ENCODE data around the gene NRSN2. TPM values are rescaled to one million over a fixed set of nuclear protein-coding genes. Genes with fewer than 3 reads are reported as not detected.

Gene NRSN2
- total and polyA plus RNA-seq, 2 donors (not counting 3 experiments of a cell fraction or from before 2014, with no cell fraction given), result 36.9 to 64.1 TPM

GRCh38 chr20:346033-346639, 775 bp upstream of the NRSN2 start:
- intact Hi-C loops (cut with micrococcal nuclease), result loop anchor here (5.0 kb wide), 2 partner anchors 139 to 196 kb away; partner anchors contain the start of gene CSNK2A1
- peak overlapping the region; percentile 22 for H3K9ac ChIP-seq (replicated peaks; ENCODE audit: extremely low read depth, insufficient read depth, low read length)

DNA sequence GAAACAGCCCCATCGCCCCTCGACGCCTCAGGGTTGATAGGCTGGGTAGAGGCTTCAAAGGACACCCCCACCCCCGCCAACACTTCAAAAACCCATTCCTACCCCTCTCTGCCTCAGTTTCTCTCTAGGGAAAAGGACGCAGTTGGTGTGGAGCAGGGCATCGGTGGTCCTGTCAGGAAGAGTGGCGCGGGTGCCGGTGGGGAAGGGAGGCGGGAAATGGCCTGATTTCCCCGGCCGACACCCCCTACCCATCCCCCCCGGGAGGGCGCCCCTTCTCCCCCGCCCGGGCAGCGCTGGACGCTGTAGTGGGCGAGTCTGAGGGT, 367 bp downstream of the NRSN2 start:
- Histone ChIP-seq H3K27ac (ENCODE audit: insufficient read depth, low read depth, low read length) (peak overlapping the region; percentile 51), H3K4me2 (ENCODE audit: insufficient read depth, low read length) (peak overlapping the region; percentile 58), H3K4me3 (replicated peaks in 1 of 3; ENCODE audit: insufficient read depth in 1 of 3, low read depth in 1 of 3, low read length in 3 of 3) (peak overlapping the region; percentile 53 to 77 (median 54)), H3K27me3 (ENCODE audit: control insufficient read depth in 2 of 2, insufficient read depth in 2 of 2, low read length in 2 of 2) (no peaks in the 10 kb centered on the region), H3K79me2 (ENCODE audit: control insufficient read depth, insufficient read depth, low read length) (no peaks in the 10 kb centered on the region), H4K20me1 (replicated peaks; ENCODE audit: control insufficient read depth, extremely low read depth, insufficient read depth, low read length) (no peaks in the 10 kb centered on the region), H3K36me3 (ENCODE audit: control insufficient read depth in 2 of 2, extremely low read depth in 1 of 2, insufficient read depth in 2 of 2, low read length in 2 of 2) (no peaks in the 10 kb centered on the region), H3K9me1 (replicated peaks; ENCODE audit: control insufficient read depth, extremely low read depth, insufficient read depth, low read length) (no peaks in the 10 kb centered on the region), H3K4me1 (ENCODE audit: control insufficient read depth, extremely low read depth, insufficient read depth, low read length) (peaks cover 9% of the 10 kb centered on the region), H3K9me3 (replicated peaks; ENCODE audit: control insufficient read depth, insufficient read depth, low read length) (peaks cover 1% of the 10 kb centered on the region), H3K9ac (replicated peaks; ENCODE audit: extremely low read depth, insufficient read depth, low read length) (peak overlapping the region; percentile 49), H2AFZ (ENCODE audit: low read depth, low read length) (peak overlapping the region; percentile 96)
- dilution Hi-C loops (cut with MboI; ENCODE audit: extremely low pct_ligation_motif_present, low sequenced_read_pairs), result no loop called here
- DNase-seq (ENCODE audit: low read depth, low spot score) (no peak), FAIRE-seq (no peak)
- POLR2A ChIA-PET, result interaction anchor here (0.9 to 1.6 kb wide), 4 partner anchors 10 to 60 kb away, joined by 3 to 6 read pairs (median 4); no protein-coding TSS in a partner anchor
- CTCF ChIA-PET, result interaction anchor here (0.8 to 4.7 kb wide), 8 partner anchors 15 to 91 kb away, joined by 3 to 42 read pairs (median 4); no protein-coding TSS in a partner anchor
- BruUV-seq (replicated peaks), result TSS peak; percentile 20
- TF ChIP-seq JUN (IDR thresholded peaks at IDR 0.05; ENCODE audit: borderline replicate concordance, insufficient read depth, insufficient read length, low read depth), result no peak
- no peak for TF ChIP-seq POLR2A (IDR thresholded peaks at IDR 0.05; ENCODE audit: low read depth, low read length)
- TF ChIP-seq POLR2AphosphoS5 (IDR thresholded peaks at IDR 0.05; ENCODE audit: insufficient read depth, low read depth, low read length), result no peak
- no peak for TF ChIP-seq MYC (IDR thresholded peaks at IDR 0.05; ENCODE audit: low read depth, low read length)
- TF ChIP-seq, protein P1, sequence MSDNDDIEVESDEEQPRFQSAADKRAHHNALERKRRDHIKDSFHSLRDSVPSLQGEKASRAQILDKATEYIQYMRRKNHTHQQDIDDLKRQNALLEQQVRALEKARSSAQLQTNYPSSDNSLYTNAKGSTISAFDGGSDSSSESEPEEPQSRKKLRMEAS (IDR thresholded peaks at IDR 0.05; ENCODE audit: insufficient read depth, insufficient read length), result no peak
- no peak for TF ChIP-seq FOS (IDR thresholded peaks at IDR 0.05; ENCODE audit: borderline replicate concordance, insufficient read depth, low read length)
- intact Hi-C loops (cut with micrococcal nuclease), result loop anchor here (1.0 to 5.0 kb wide), 4 partner anchors 20 to 195 kb away; partner anchors contain the start of genes CSNK2A1 and TBC1D20

More at GRCh38 chr20:346033-346639, 775 bp upstream of the NRSN2 start:
- ChIA-PET CTCF (interaction anchor here (0.7 to 4.7 kb wide), 5 partner anchors 12 to 85 kb away, joined by 3 to 42 read pairs (median 3); no protein-coding TSS in a partner anchor), POLR2A (interaction anchor here (1.5 kb wide), 1 partner anchor 16 kb away, joined by 4 read pairs; no protein-coding TSS in a partner anchor)
- no TSS peak for BruUV-seq (replicated peaks)
- Histone ChIP-seq H3K27me3 (ENCODE audit: control insufficient read depth in 2 of 2, insufficient read depth in 2 of 2, low read length in 2 of 2) (no peaks in the 10 kb centered on the region), H3K4me2 (ENCODE audit: insufficient read depth, low read length) (peak overlapping the region; percentile 58), H3K79me2 (ENCODE audit: control insufficient read depth, insufficient read depth, low read length) (no peaks in the 10 kb centered on the region), H4K20me1 (replicated peaks; ENCODE audit: control insufficient read depth, extremely low read depth, insufficient read depth, low read length) (no peaks in the 10 kb centered on the region), H2AFZ (ENCODE audit: low read depth, low read length) (peak overlapping the region; percentile 96), H3K4me1 (ENCODE audit: control insufficient read depth, extremely low read depth, insufficient read depth, low read length) (peaks cover 9% of the 10 kb centered on the region), H3K9me3 (replicated peaks; ENCODE audit: control insufficient read depth, insufficient read depth, low read length) (peaks cover 3% of the 10 kb centered on the region), H3K4me3 (replicated peaks in 1 of 3; ENCODE audit: insufficient read depth in 1 of 3, low read depth in 1 of 3, low read length in 3 of 3) (peak overlapping the region; percentile 53 to 77 (median 54)), H3K9me1 (replicated peaks; ENCODE audit: control insufficient read depth, extremely low read depth, insufficient read depth, low read length) (no peaks in the 10 kb centered on the region), H3K36me3 (ENCODE audit: control insufficient read depth in 2 of 2, extremely low read depth in 1 of 2, insufficient read depth in 2 of 2, low read length in 2 of 2) (no peaks in the 10 kb centered on the region), H3K27ac (ENCODE audit: insufficient read depth, low read depth, low read length) (no peak overlapping the region)
- dilution Hi-C loops (cut with MboI; ENCODE audit: extremely low pct_ligation_motif_present, low sequenced_read_pairs), result no loop called here
- DNase-seq (ENCODE audit: low read depth, low spot score) (no peak), FAIRE-seq (no peak)
- TF ChIP-seq, protein P1 (IDR thresholded peaks at IDR 0.05; ENCODE audit: insufficient read depth, insufficient read length), result no peak
